T-helper 2 cell (primary cell): ENCODE data around the gene NRG2.
A peak's percentile ranks its signal among the peaks of the same experiment; 100 is the strongest.

ENCODE experiments used
- DNase-seq, 5 experiments: peaks; one replicate each; pipeline versions ENCODE4 v3.0.0 to v3.0.0-alpha.2; 2012 to 2022

NRG2 gene

GRCh38 chr5:139926797-139927503 is 116.1 kb downstream of the NRG2 start:
- DNase-seq = no peak

- peak in 2 of 5 experiments; percentile 50 to 57 for DNase-seq
Measured at GRCh38 chr5:139925650-139926640, 117.2 kb downstream of the NRG2 start.

GRCh38 chr5:139925216-139925562 is 117.9 kb downstream of the NRG2 start:
- DNase-seq = no peak

GRCh38 chr5:139924294-139925215 is 118.5 kb downstream of the NRG2 start:
- no peak for DNase-seq

GRCh38 chr5:139919308-139919707 is 123.8 kb downstream of the NRG2 start:
- no peak for DNase-seq

GRCh38 chr5:139915834-139916233 is 127.3 kb downstream of the NRG2 start:
- no peak for DNase-seq

GRCh38 chr5:139915266-139915665 is 127.8 kb downstream of the NRG2 start:
- no peak for DNase-seq

GRCh38 chr5:139914218-139914807 is 128.8 kb downstream of the NRG2 start:
- no peak for DNase-seq

GRCh38 chr5:139912804-139913203 is 130.3 kb downstream of the NRG2 start:
- no peak for DNase-seq

GRCh38 chr5:139912158-139912557 is 130.9 kb downstream of the NRG2 start:
- no peak for DNase-seq

GRCh38 chr5:139911425-139912120 is 131.5 kb downstream of the NRG2 start:
- DNase-seq = no peak

- no peak for DNase-seq
Measured at GRCh38 chr5:139910901-139911300, 132.2 kb downstream of the NRG2 start.

- DNase-seq = no peak
Measured at GRCh38 chr5:139910036-139910435, 133.1 kb downstream of the NRG2 start.

GRCh38 chr5:139908749-139909148 is 134.3 kb downstream of the NRG2 start:
- DNase-seq = no peak

GRCh38 chr5:139906661-139907060 is 136.4 kb downstream of the NRG2 start:
- DNase-seq = no peak

- DNase-seq = no peak
Measured at GRCh38 chr5:139904816-139905661, 138.1 kb downstream of the NRG2 start.

- DNase-seq = no peak
Measured at GRCh38 chr5:139904566-139904815, 138.6 kb downstream of the NRG2 start.

- peak in 1 of 5 experiments; percentile 37 for DNase-seq
Measured at GRCh38 chr5:139903795-139904565, 139.1 kb downstream of the NRG2 start.

GRCh38 chr5:139903450-139903794 is 139.7 kb downstream of the NRG2 start:
- DNase-seq = no peak

- no peak for DNase-seq
Measured at GRCh38 chr5:139901986-139902385, 141.1 kb downstream of the NRG2 start.

- DNase-seq = no peak
Measured at GRCh38 chr5:139901251-139901575, 141.9 kb downstream of the NRG2 start.
